ENCODE results near the gene SNAPC4. TPM values are rescaled to one million over a fixed set of nuclear protein-coding genes. Genes with fewer than 3 reads are reported as not detected.

The SNAPC4 gene
- polyA plus RNA-seq, 2 of the 4 experiments (the other 2 are of a cell fraction): 2.7 to 10.3 TPM

DNA sequence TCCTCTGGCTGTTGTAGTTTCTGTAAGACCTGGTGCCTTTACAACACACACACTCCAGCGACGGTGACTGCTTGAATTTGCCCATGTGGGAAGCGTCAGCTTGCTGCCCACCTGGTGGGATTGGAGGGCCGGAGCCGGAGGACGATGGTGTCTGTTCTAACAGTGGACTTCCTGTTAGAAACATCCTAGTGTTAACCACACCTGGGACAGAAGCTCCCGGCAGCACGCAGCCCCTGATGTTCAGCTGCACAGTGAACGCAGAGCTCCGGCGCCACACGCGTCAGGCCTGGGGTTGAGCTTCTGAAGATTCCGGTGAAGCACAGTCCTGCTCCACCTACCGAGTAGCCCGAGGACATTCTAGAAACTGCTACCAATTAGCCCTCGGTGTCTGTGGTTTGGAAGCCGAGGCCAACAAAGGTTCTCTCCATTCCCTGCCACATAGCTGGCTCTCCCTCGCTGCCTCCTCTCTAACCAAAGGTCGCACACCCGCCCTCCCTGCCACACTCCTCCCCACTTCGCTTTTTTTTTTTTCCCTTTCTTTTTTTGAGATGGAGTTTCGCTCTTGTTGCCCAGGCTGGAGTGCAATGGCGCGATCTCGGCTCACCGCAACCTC is 24.9 kb upstream of the SNAPC4 start:
- H3K27ac ChIP-seq: no peak overlapping the region

GRCh38 chr9:136423432-136424146 is 23.6 kb upstream of the SNAPC4 start:
- CTCF ChIA-PET: interaction anchor here (1.0 to 3.9 kb wide), 3 partner anchors 16 to 23 kb away, joined by 3 to 30 read pairs (median 5); partner anchors contain the start of gene INPP5E
- WGBS (ENCODE audit: missing lambda C conversion rate): 94% methylated on average over 38 of the region's 43 CpGs
- POLR2A ChIA-PET: interaction anchor here (1.2 kb wide), 1 partner anchor 61 kb away, joined by 4 read pairs; no protein-coding TSS in a partner anchor

More for the DNA sequence above, 24.9 kb upstream of the SNAPC4 start:
- ATAC-seq (peak in 1 of 2 experiments; percentile 19; a peak in 3 of 6 replicates), DNase-seq (ENCODE audit: low read depth in 1 of 2, low spot score in 1 of 2) (no peak), FAIRE-seq (no peak)
- no peaks in the 10 kb centered on the region for H3K4me1 ChIP-seq
- 0 out of 5 replicates have a peak, but pooled peaks of 1 of the 2 experiments have one; percentile 14 for TF ChIP-seq JUN (IDR thresholded peaks at IDR 0.05)
- TF ChIP-seq MAFK (IDR thresholded peaks at IDR 0.05; ENCODE audit: partially characterized antibody): no peak
- no peaks in the 10 kb centered on the region for H3K9me3 ChIP-seq
- no peak overlapping the region for H3K4me2 ChIP-seq
- 94% methylated on average over 26 of the region's 27 CpGs for WGBS (ENCODE audit: missing lambda C conversion rate)
- ChIA-PET POLR2A (interaction anchor here (1.1 to 1.2 kb wide), 3 partner anchors 23 to 200 kb away, joined by 4 read pairs; no protein-coding TSS in a partner anchor), CTCF (interaction anchor here (1.0 to 3.9 kb wide), 7 partner anchors 9 to 24 kb away, joined by 3 to 30 read pairs (median 5); partner anchors contain the start of gene INPP5E)
- H3K4me3 ChIP-seq: no peak overlapping the region

DNA sequence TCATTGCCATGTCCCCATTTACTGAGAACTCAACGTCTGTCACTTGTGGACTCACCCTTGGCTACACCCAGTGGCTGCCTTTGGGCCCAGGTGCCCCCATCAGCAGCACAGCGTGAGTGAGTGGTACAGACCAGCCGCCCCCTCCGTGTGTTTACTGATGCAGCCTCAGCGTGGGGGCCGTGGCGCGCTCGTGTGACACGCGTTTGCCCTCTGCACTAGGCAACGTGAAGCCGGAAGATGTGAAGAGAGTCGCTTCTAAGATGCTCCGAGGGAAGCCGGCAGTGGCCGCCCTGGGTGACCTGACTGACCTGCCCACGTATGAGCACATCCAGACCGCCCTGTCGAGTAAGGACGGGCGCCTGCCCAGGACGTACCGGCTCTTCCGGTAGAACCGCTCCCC is 22.9 kb upstream of the SNAPC4 start:
- Histone ChIP-seq H3K27ac (no peak overlapping the region), H3K9me3 (no peaks in the 10 kb centered on the region), H3K4me3 (no peak overlapping the region), H3K4me1 (no peaks in the 10 kb centered on the region), H3K4me2 (no peak overlapping the region)
- no peak for FAIRE-seq
- POLR2A ChIA-PET: no interaction called here
- DNase-seq (ENCODE audit: low read depth in 1 of 2, low spot score in 1 of 2): no peak
- ATAC-seq: no peak
- CTCF ChIA-PET: interaction anchor here (3.9 kb wide), 1 partner anchor 17 kb away, joined by 30 read pairs; the partner anchor contains the start of gene INPP5E
- no peak for TF ChIP-seq GATA3 (IDR thresholded peaks at IDR 0.05; ENCODE audit: borderline replicate concordance)
- TF ChIP-seq TP53 (CRISPR knock-in tag; IDR thresholded peaks at IDR 0.05): no peak
- TF ChIP-seq PHF8 (IDR thresholded peaks at IDR 0.05; ENCODE audit: borderline replicate concordance, low read depth): no peak
- no peak for TF ChIP-seq ZSCAN20 (CRISPR knock-in tag; IDR thresholded peaks at IDR 0.05)
- TF ChIP-seq CHD2 (IDR thresholded peaks at IDR 0.05; ENCODE audit: low read length, partially characterized antibody): no peak
- TF ChIP-seq BCL3 (IDR thresholded peaks at IDR 0.05): no peak
- TF ChIP-seq EP300 (IDR thresholded peaks at IDR 0.05): no peak
- WGBS (ENCODE audit: missing lambda C conversion rate): 94% methylated on average over 26 of the region's 26 CpGs

More at GRCh38 chr9:136423432-136424146, 23.6 kb upstream of the SNAPC4 start:
- Histone ChIP-seq H3K9me3 (no peaks in the 10 kb centered on the region), H3K4me1 (no peaks in the 10 kb centered on the region), H3K4me2 (no peak overlapping the region), H3K27ac (no peak overlapping the region), H3K4me3 (no peak overlapping the region)
- ATAC-seq: no peak
- no peak for FAIRE-seq
- TF ChIP-seq BHLHE40 (IDR thresholded peaks at IDR 0.05; ENCODE audit: low read depth, low read length): no peak
- TF ChIP-seq TP53 (CRISPR knock-in tag; IDR thresholded peaks at IDR 0.05): no peak
- no peak for TF ChIP-seq HOXB5 (CRISPR knock-in tag; IDR thresholded peaks at IDR 0.05)
- no peak for TF ChIP-seq HMGXB4 (CRISPR knock-in tag; IDR thresholded peaks at IDR 0.05; ENCODE audit: borderline replicate concordance)
- TF ChIP-seq ZNF302 (CRISPR knock-in tag; IDR thresholded peaks at IDR 0.05): no peak
- TF ChIP-seq CEBPB (IDR thresholded peaks at IDR 0.05): no peak
- TF ChIP-seq MAFK (IDR thresholded peaks at IDR 0.05; ENCODE audit: partially characterized antibody): no peak
- no peak for TF ChIP-seq JUN (IDR thresholded peaks at IDR 0.05)
- TF ChIP-seq HEYL (CRISPR knock-in tag; IDR thresholded peaks at IDR 0.05): no peak
- TF ChIP-seq JUNB (IDR thresholded peaks at IDR 0.05): no peak
- no peak for TF ChIP-seq NPAS2 (CRISPR knock-in tag; IDR thresholded peaks at IDR 0.05; ENCODE audit: borderline replicate concordance)
- TF ChIP-seq RNF2 (IDR thresholded peaks at IDR 0.05; ENCODE audit: borderline replicate concordance, low read depth): no peak
- TF ChIP-seq CBX2 (IDR thresholded peaks at IDR 0.05; ENCODE audit: borderline replicate concordance, low read depth): no peak
- TF ChIP-seq NR3C1 (IDR thresholded peaks at IDR 0.05): no peak
- TF ChIP-seq HOXA7 (CRISPR knock-in tag; IDR thresholded peaks at IDR 0.05): no peak
- TF ChIP-seq EHMT2 (IDR thresholded peaks at IDR 0.05; ENCODE audit: low read depth): no peak
- TF ChIP-seq TFCP2L1 (CRISPR knock-in tag; IDR thresholded peaks at IDR 0.05): no peak
- no peak for TF ChIP-seq FOSB (CRISPR knock-in tag; IDR thresholded peaks at IDR 0.05)
- no peak for DNase-seq (ENCODE audit: low read depth in 1 of 2, low spot score in 1 of 2)

Measured in A549 (cell line).